ENCODE data around the gene TOX2.
A peak's percentile ranks its signal among the peaks of the same experiment; 100 is the strongest.

The TOX2 gene

DNA sequence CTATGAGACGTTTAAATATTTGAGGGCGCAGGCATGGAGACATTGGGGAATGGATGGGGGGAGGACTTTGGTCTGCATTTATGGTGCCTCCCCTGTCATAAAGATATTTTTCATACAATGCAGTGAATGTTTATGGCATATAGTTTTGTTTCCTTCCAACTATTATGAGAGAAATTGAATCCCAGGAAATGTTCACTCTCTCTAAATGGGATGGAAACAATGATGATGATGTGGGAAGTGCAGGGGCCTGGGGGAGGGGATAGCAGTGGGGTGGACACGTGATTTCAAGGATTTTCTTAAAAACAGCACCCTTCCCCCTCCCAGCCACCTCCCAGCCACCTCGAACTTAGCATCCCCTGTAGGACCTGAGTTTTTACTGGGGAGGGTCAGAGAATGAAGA is 69.9 kb downstream of the TOX2 start:
- no peaks in the 10 kb centered on the region for H3K4me1 ChIP-seq (ENCODE audit: insufficient read depth, poor library complexity, severe bottlenecking)
- no peaks in the 10 kb centered on the region for H3K36me3 ChIP-seq (ENCODE audit: low read depth)
- TF ChIP-seq, protein P1, sequence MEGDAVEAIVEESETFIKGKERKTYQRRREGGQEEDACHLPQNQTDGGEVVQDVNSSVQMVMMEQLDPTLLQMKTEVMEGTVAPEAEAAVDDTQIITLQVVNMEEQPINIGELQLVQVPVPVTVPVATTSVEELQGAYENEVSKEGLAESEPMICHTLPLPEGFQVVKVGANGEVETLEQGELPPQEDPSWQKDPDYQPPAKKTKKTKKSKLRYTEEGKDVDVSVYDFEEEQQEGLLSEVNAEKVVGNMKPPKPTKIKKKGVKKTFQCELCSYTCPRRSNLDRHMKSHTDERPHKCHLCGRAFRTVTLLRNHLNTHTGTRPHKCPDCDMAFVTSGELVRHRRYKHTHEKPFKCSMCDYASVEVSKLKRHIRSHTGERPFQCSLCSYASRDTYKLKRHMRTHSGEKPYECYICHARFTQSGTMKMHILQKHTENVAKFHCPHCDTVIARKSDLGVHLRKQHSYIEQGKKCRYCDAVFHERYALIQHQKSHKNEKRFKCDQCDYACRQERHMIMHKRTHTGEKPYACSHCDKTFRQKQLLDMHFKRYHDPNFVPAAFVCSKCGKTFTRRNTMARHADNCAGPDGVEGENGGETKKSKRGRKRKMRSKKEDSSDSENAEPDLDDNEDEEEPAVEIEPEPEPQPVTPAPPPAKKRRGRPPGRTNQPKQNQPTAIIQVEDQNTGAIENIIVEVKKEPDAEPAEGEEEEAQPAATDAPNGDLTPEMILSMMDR (IDR thresholded peaks at IDR 0.05; ENCODE audit: poor library complexity, severe bottlenecking) = no peak
- no peaks in the 10 kb centered on the region for H3K9me3 ChIP-seq (ENCODE audit: severe bottlenecking)
- ATAC-seq (ENCODE audit: low read depth) (no peak), DNase-seq (ENCODE audit: low spot score) (no peak)
- H3K27ac ChIP-seq (ENCODE audit: poor library complexity, severe bottlenecking) = no peak overlapping the region
- no peaks in the 10 kb centered on the region for H3K27me3 ChIP-seq (ENCODE audit: insufficient read depth, poor library complexity, severe bottlenecking)
- H3K4me3 ChIP-seq (ENCODE audit: severe bottlenecking) = no peak overlapping the region

DNA sequence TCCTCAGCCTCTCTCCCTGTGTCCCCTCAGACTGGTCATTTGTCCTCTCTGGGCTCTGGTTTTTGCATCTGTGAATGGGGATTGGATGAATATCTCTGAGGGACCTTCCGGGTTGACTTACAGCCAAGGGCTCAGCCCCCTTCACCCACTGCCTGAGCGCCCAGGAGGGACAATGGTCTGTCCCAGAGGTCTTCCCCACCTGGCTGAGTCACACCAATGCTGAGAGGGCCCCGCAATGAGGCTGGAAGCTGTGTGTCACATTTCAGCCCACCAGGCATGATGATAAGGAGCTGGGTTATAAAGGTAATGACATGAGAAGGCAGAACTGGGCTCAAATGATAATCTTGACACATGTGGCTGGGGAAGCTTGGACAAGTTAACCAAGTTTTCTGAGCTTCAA is 70.5 kb downstream of the TOX2 start:
- ATAC-seq (ENCODE audit: low read depth) (no peak), DNase-seq (ENCODE audit: low spot score) (peak; percentile 71)
- no peaks in the 10 kb centered on the region for H3K9me3 ChIP-seq (ENCODE audit: severe bottlenecking)
- H3K4me1 ChIP-seq (ENCODE audit: insufficient read depth, poor library complexity, severe bottlenecking) = no peaks in the 10 kb centered on the region
- H3K27me3 ChIP-seq (ENCODE audit: insufficient read depth, poor library complexity, severe bottlenecking) = no peaks in the 10 kb centered on the region
- TF ChIP-seq, protein P1 (IDR thresholded peaks at IDR 0.05; ENCODE audit: poor library complexity, severe bottlenecking) = no peak
- H3K36me3 ChIP-seq (ENCODE audit: low read depth) = no peaks in the 10 kb centered on the region
- H3K4me3 ChIP-seq (ENCODE audit: severe bottlenecking) = no peak overlapping the region
- no peak overlapping the region for H3K27ac ChIP-seq (ENCODE audit: poor library complexity, severe bottlenecking)

DNA sequence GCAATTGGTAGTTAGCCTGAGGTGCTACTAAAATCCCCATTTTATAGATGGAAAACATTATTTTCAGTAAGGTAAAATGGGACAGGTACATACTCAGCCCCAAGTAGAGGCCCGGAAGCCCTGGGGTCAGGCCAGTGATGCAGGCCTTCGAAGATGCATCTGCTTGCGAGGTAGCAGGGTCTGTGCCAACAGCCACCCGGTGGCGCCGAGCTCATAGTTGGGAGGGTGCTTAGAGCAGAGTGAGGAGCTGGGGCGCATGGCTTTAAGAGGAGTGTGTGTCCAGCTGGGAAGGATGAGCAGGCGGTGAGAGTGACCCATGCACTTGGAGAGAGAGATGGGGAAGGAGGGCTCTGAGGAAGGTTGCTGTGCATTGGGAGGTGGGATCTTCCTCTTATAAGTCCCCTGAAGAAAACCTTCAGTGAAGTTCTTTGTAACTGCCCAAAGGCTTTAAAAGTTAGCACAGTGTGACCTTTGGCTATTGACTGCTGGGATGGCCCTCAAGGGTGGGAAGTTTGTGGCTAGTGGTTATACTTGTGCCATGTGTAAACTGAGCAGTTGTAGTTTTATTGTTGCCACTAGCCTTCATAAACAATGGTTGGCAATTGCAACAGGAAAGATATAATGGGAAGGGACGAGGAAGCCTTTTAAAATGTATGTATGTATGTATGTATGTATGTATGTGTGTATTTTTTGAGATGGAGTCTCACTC is 71.1 kb downstream of the TOX2 start:
- TF ChIP-seq, protein P1 (IDR thresholded peaks at IDR 0.05; ENCODE audit: poor library complexity, severe bottlenecking) = no peak
- Histone ChIP-seq H3K27ac (ENCODE audit: poor library complexity, severe bottlenecking) (no peak overlapping the region), H3K27me3 (ENCODE audit: insufficient read depth, poor library complexity, severe bottlenecking) (no peaks in the 10 kb centered on the region), H3K9me3 (ENCODE audit: severe bottlenecking) (no peaks in the 10 kb centered on the region), H3K36me3 (ENCODE audit: low read depth) (no peaks in the 10 kb centered on the region), H3K4me3 (ENCODE audit: severe bottlenecking) (no peak overlapping the region), H3K4me1 (ENCODE audit: insufficient read depth, poor library complexity, severe bottlenecking) (no peaks in the 10 kb centered on the region)
- DNase-seq (ENCODE audit: low spot score) (peak; percentile 79), ATAC-seq (ENCODE audit: low read depth) (no peak)

DNA sequence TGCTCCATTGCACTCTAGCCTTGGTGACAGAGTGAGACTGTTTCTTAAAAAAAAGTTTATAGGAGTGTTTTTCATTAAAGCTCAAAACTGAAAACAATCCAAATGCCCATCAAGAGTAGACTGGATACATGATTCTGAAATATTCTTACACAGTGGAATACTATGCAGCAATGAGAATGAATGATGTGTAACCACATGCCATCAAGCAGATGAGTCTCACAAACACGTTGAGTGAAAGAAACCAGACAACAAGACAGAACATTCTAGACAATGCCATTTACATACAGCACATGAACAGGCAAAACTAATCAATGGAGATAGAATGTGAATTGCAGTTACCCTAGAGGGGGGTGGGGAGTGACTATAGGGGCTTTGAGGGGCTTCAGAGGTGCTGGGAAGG is 72.4 kb downstream of the TOX2 start:
- ATAC-seq (ENCODE audit: low read depth) = no peak
- Histone ChIP-seq H3K27me3 (ENCODE audit: insufficient read depth, poor library complexity, severe bottlenecking) (no peaks in the 10 kb centered on the region), H3K27ac (ENCODE audit: poor library complexity, severe bottlenecking) (no peak overlapping the region), H3K36me3 (ENCODE audit: low read depth) (no peaks in the 10 kb centered on the region), H3K4me3 (ENCODE audit: severe bottlenecking) (no peak overlapping the region), H3K4me1 (ENCODE audit: insufficient read depth, poor library complexity, severe bottlenecking) (no peaks in the 10 kb centered on the region), H3K9me3 (ENCODE audit: severe bottlenecking) (no peaks in the 10 kb centered on the region)
- DNase-seq (ENCODE audit: low spot score) = no peak
- TF ChIP-seq, protein P1 (IDR thresholded peaks at IDR 0.05; ENCODE audit: poor library complexity, severe bottlenecking) = no peak

DNA sequence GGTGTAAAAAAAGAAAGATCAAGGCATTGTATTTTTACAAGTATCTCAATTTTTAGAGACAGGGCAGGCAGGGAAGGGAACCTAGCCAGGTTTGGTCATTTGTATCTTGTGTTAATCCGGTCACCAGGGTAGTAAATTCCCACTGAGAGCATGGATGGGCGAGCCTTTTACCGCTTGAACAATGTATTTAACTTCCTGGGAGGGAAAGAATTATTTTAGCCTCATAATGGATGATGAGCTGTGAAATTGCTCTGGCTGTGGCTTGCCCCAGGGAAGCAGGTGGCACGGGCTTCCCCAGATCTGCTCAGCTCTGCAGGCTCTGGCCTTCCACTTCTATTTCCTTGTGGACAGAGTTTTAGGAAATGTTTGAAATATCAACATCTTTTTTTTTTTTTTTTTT is 72.9 kb downstream of the TOX2 start:
- H3K4me3 ChIP-seq (ENCODE audit: severe bottlenecking) = no peak overlapping the region
- H3K4me1 ChIP-seq (ENCODE audit: insufficient read depth, poor library complexity, severe bottlenecking) = no peaks in the 10 kb centered on the region
- no peak for ATAC-seq (ENCODE audit: low read depth)
- H3K27me3 ChIP-seq (ENCODE audit: insufficient read depth, poor library complexity, severe bottlenecking) = no peaks in the 10 kb centered on the region
- no peak overlapping the region for H3K27ac ChIP-seq (ENCODE audit: poor library complexity, severe bottlenecking)
- DNase-seq (ENCODE audit: low spot score) = no peak
- TF ChIP-seq, protein P1 (IDR thresholded peaks at IDR 0.05; ENCODE audit: poor library complexity, severe bottlenecking) = no peak
- H3K36me3 ChIP-seq (ENCODE audit: low read depth) = no peaks in the 10 kb centered on the region
- no peaks in the 10 kb centered on the region for H3K9me3 ChIP-seq (ENCODE audit: severe bottlenecking)
